ENCODE measurements around the gene PSMA7. TPM values are rescaled to one million over a fixed set of nuclear protein-coding genes. Genes with fewer than 3 reads are reported as not detected.

The PSMA7 gene
- total RNA-seq, 1 donor from 2014 or later: 449 TPM

DNA sequence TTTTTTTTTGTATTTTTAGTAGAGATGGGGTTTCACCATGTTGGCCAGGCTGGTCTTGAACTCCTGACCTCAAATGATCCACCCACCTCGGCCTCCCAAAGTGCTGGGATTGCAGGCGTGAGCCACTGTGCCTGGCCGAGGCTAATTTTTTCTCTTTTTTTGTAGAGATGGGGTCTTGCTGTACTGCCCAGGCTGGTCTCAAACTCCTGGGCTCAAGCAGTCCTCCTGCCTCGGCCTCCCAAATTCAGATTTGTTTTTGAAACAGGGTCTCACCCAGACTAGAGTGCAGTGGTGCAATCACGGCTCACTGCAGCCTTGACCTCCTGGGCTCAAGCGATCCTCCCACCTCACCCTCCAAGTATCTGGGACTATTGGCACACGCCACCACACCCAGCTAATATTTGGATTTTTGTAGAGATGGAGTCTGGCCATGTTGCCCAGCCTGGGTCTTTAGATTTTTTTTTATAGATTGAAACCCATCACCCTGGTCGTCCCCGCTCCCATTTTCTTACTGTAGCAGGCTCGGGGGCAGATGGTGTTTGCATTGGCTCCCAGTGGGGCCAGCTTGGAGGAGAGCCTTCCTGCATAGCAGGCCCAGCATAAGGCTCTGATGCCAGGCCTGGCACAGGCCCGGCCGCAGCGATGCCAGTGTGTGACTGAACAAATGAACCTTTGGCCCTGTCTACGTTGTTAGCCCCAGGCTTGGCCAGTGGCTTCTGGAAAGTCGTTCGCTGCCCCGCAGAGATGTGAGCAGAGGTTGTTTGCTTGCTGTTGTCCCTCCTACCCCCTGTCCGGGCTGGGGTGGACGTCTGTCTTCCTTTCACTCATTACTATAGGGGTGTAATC is 35.3 kb upstream of the PSMA7 start:
- H3K9me3 Mint-ChIP-seq: no peaks in the 10 kb centered on the region
- no peak overlapping the region for H3K27ac Mint-ChIP-seq
- H3K4me3 Mint-ChIP-seq: no peak overlapping the region
- peaks cover 30% of the 10 kb centered on the region for H3K36me3 Mint-ChIP-seq (ENCODE audit: low read depth)
- intact Hi-C loops (cut with micrococcal nuclease): no loop called here
- no peaks in the 10 kb centered on the region for H3K27me3 Mint-ChIP-seq
- DNase-seq: no peak
- peaks cover 8% of the 10 kb centered on the region for H3K4me1 Mint-ChIP-seq

DNA sequence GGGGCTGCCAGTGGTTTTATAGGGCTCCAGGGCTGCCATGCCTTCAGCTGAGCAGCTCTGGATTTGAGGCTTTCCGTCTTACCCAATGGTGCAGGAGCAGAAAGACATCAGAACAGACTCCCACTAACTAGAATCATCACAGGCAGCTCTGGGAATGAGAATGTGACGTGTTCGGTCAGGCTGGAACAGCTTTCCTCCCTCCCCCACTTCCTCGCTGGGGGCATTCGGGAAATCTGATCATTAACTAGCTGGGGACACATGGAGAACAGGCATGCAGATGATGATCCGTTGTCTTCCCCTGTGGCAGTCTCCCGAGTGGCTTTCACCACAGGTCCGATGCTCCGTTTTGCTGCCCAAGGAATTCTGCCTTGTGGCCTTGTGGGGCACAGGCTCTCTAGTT is 34.1 kb upstream of the PSMA7 start:
- Mint-ChIP-seq H3K27ac (no peak overlapping the region), H3K9me3 (no peaks in the 10 kb centered on the region), H3K27me3 (no peaks in the 10 kb centered on the region), H3K4me1 (peaks cover 6% of the 10 kb centered on the region), H3K4me3 (no peak overlapping the region), H3K36me3 (ENCODE audit: low read depth) (peaks cover 24% of the 10 kb centered on the region)
- intact Hi-C loops (cut with micrococcal nuclease): no loop called here
- DNase-seq: no peak

DNA sequence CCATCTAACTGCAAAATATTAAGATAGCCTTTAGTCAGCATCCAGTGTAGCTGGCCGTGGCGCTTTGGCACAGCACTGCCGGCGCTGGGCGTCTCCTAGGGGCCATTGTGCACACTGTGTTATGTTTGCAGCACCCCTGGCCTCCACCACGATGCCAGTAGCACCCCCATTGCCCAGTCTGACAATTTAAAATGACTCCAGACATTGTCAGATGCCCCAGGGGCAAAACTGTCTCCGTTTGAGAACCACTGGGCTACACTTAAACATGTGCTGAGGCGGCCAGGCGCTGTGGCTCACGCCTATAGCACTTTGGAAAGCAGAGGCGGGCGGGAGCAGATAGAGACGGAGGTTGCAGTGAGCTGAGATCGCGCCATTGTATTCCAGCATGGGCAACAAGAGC is 33.7 kb upstream of the PSMA7 start:
- DNase-seq: no peak
- no peak overlapping the region for H3K27ac Mint-ChIP-seq
- H3K9me3 Mint-ChIP-seq: no peaks in the 10 kb centered on the region
- peaks cover 3% of the 10 kb centered on the region for H3K4me1 Mint-ChIP-seq
- no peaks in the 10 kb centered on the region for H3K27me3 Mint-ChIP-seq
- H3K36me3 Mint-ChIP-seq (ENCODE audit: low read depth): peaks cover 22% of the 10 kb centered on the region
- no peak overlapping the region for H3K4me3 Mint-ChIP-seq
- intact Hi-C loops (cut with micrococcal nuclease): no loop called here

DNA sequence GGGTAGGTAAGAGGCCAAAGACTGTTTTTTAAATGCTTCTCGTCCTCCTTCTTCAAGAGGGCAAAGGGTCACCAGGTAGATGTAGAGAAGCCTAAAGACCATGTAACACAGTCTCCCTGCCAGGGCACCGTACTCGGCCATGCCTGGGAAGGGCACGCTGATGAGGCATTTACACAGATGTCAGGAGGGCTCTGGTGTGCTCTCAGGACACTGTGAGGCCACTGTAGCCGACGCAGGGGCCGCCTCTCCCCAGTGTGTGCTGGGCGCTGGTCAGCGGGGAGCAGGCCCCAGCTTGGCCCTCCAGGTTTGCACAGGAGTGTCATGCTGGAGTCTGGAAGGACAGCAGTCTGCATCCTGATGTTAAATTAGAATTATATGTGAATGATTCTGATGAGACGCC is 32.5 kb upstream of the PSMA7 start:
- Mint-ChIP-seq H3K4me3 (no peak overlapping the region), H3K9me3 (no peaks in the 10 kb centered on the region), H3K36me3 (ENCODE audit: low read depth) (peaks cover 22% of the 10 kb centered on the region), H3K27me3 (no peaks in the 10 kb centered on the region), H3K27ac (no peak overlapping the region), H3K4me1 (no peaks in the 10 kb centered on the region)
- DNase-seq: no peak
- intact Hi-C loops (cut with micrococcal nuclease): no loop called here

DNA sequence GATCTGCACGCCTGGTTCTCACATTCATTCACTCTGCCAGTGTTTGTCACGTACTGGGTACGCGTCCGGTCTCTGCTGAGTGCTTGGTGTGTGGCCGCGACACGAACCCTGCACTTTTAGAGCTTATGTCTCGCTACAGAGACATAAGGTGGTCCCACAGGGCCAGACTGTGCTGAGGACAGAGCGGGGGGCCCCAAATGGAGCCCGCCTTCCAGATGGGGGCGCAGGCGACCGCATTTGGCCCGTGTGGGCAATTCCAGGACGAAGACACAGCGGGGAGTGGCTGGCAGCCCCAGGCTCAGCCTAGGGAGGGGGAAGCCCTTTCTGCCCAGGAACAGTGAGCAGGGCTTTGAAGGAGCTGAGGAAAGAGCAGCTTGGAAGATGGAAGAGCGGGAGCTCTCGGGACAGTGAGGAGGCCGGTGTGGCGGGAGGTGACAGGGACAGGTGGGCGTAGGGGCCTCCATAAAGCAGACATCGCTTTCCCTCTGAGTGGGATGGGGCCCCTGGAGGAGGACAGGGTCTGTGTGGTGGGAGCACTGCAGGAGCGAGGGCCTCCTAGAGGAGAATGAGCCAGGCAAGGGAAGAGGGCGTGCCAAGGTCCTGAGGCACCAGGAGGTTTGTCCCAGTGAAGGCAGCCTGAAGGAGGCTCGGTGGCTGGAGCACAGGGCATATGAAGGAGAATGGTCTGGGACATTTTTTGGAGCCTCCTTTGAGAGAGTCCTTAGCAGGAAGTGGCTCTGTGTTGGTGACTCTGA is 31.9 kb upstream of the PSMA7 start:
- no peak for DNase-seq
- Mint-ChIP-seq H3K4me3 (no peak overlapping the region), H3K36me3 (ENCODE audit: low read depth) (peaks cover 19% of the 10 kb centered on the region), H3K9me3 (no peaks in the 10 kb centered on the region), H3K4me1 (no peaks in the 10 kb centered on the region), H3K27me3 (no peaks in the 10 kb centered on the region), H3K27ac (peak overlapping the region; percentile 57)
- intact Hi-C loops (cut with micrococcal nuclease): no loop called here

DNA sequence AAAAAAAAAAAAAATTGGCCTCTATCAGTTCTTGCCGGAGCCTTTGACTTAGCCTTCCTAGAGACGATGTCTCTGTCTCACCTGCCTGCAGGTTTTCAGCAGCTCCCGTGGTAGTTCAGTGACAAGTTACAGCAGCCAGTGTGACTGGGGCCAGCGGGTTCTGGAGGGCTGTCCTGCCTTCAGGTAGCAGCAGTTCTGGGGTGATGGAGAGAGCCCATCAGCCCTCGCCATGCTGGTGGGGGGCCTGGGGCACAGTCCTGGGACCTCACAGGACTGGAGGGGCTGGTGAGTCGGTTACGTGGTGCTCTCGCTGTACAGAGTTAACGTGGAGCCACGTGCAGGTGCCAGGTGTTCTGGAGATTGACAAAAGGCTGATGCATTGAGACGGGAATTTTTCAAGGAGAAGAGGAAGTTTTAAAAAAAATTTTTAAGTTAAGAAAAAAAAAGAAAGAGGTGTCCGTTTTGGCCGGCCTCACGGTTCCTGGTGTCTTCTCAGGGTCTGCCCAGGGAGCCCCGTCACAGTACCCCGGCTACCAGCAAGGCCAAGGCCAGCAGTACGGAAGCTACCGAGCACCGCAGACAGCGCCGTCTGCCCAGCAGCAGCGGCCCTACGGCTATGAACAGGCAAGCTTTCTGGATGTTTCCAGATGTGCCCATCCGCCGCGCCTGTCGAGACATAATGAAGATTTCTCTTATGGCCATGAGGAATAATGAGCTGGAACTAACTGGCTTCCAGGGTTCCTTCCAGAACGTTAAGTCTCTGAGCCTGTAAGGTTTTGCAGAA is 31.0 kb upstream of the PSMA7 start:
- intact Hi-C loops (cut with micrococcal nuclease): no loop called here
- H3K4me1 Mint-ChIP-seq: no peaks in the 10 kb centered on the region
- no peak overlapping the region for H3K4me3 Mint-ChIP-seq
- H3K36me3 Mint-ChIP-seq (ENCODE audit: low read depth): peaks cover 21% of the 10 kb centered on the region
- no peaks in the 10 kb centered on the region for H3K27me3 Mint-ChIP-seq
- no peak overlapping the region for H3K27ac Mint-ChIP-seq
- no peak for DNase-seq
- H3K9me3 Mint-ChIP-seq: no peaks in the 10 kb centered on the region

DNA sequence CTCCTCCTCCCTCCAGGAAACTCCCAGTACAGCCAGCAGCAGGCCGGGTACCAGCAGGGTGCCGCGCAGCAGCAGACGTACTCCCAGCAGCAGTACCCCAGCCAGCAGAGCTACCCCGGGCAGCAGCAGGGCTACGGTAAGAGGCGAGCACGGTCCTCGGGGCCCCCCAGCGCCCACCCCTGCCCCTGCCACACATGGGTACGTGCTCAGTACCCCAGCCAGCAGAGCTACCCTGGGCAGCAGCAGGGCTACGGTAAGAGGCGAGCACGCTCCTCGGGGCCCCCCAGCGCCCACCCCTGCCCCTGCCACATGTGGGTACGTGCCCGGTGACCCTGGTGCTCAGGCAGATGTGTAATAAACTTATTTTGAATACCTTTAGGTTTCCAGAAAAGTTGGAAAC is 29.5 kb upstream of the PSMA7 start:
- no peak overlapping the region for H3K27ac Mint-ChIP-seq
- intact Hi-C loops (cut with micrococcal nuclease): no loop called here
- DNase-seq: no peak
- no peaks in the 10 kb centered on the region for H3K9me3 Mint-ChIP-seq
- no peaks in the 10 kb centered on the region for H3K4me1 Mint-ChIP-seq
- no peak overlapping the region for H3K4me3 Mint-ChIP-seq
- peaks cover 21% of the 10 kb centered on the region for H3K36me3 Mint-ChIP-seq (ENCODE audit: low read depth)
- H3K27me3 Mint-ChIP-seq: no peaks in the 10 kb centered on the region

DNA sequence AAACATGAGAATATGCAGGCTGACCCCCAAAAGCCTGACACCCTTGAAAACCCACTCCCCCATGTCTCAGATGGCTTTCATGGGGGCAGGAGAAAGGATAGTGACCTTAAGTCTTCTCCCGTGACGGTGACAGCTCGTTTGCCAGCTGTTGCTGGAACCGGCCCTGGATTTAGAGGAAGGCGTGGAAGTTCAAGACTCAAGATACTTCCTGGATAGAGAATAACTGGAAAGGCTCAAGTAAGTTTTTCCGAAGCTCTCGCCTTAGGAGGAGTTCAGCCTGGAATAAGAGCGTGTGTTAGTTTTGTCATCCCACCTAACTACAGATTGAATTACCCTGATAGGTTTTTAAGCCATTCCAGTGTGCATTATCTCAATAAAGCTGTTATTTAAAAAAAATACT is 28.1 kb upstream of the PSMA7 start:
- peaks cover 23% of the 10 kb centered on the region for H3K36me3 Mint-ChIP-seq (ENCODE audit: low read depth)
- intact Hi-C loops (cut with micrococcal nuclease): no loop called here
- H3K27me3 Mint-ChIP-seq: no peaks in the 10 kb centered on the region
- H3K9me3 Mint-ChIP-seq: no peaks in the 10 kb centered on the region
- H3K27ac Mint-ChIP-seq: no peak overlapping the region
- H3K4me1 Mint-ChIP-seq: no peaks in the 10 kb centered on the region
- H3K4me3 Mint-ChIP-seq: no peak overlapping the region
- no peak for DNase-seq

DNA sequence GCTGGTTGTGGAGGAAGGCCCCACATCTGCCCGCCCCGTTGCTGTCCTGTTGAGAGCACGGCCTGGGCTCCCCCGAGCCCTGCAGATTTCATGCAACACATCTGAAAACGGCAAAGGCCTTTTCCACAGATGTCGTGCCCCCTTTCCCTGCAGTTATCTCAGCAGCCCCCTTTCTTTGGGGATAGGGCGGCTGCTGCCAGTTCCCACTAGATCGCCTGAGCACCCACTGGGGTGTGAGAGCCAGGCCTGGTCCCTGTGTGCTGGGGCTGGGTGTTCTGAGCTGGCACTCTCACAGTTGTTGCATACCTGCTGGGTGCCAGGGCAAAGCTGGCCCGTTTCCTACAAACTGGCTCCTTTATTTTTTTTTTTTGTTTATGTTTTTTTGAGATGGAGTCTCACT is 27.3 kb upstream of the PSMA7 start:
- H3K4me1 Mint-ChIP-seq: no peaks in the 10 kb centered on the region
- intact Hi-C loops (cut with micrococcal nuclease): no loop called here

DNA sequence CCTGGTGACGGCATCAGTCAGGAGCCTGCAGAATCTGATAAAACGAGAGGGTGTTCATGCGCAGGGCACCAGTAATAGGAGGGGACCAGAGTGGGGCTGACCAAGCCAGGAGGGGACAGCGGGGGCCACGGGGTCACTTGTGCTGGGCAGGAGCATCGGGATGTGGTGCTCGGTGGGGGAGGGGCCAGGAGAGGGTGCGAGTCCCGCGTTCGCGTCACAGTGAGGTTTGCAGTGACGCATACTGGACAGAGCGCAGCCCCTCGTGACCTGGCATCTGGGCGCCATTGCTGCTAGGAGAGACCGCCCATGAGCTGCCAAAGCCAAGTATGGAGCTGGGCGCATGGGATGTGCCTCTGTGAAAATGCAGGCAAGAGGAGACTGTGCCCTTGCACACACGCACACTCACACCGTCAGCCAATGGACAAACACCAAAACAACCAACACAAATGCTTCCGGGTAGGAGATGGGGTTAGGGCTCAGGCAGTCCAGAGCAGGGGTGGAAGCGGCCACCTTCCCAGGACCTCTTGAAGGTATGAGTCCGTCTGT is 25.8 kb upstream of the PSMA7 start:
- intact Hi-C loops (cut with micrococcal nuclease): no loop called here
- Mint-ChIP-seq H3K4me1 (no peaks in the 10 kb centered on the region), H3K9me3 (no peaks in the 10 kb centered on the region), H3K4me3 (no peak overlapping the region), H3K27ac (no peak overlapping the region), H3K36me3 (ENCODE audit: low read depth) (peaks cover 22% of the 10 kb centered on the region), H3K27me3 (no peaks in the 10 kb centered on the region)
- no peak for DNase-seq

More for the DNA sequence above, 27.3 kb upstream of the PSMA7 start:
- peaks cover 25% of the 10 kb centered on the region for H3K36me3 Mint-ChIP-seq (ENCODE audit: low read depth)
- no peaks in the 10 kb centered on the region for H3K9me3 Mint-ChIP-seq
- no peak for DNase-seq
- no peaks in the 10 kb centered on the region for H3K27me3 Mint-ChIP-seq
- H3K4me3 Mint-ChIP-seq: no peak overlapping the region
- no peak overlapping the region for H3K27ac Mint-ChIP-seq

DNA sequence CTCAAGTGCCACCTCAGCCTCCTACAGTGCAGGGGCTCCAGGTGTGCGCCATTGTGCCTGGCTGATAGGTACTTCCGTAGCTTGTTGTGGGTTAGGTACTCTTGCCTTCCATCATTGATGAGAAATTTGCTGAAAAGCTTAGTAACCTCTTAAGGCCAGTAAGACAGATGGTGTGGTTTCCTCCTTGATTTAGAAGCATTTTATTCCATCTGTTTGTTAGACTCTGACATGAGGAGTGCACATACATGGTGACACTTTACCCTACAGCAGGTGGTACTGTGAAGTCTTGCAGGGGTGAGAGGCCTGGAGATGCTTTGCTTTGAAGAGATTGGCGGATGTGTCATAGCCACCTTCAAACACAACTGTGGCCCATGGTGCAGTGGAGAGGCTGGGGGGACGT is 24.9 kb upstream of the PSMA7 start:
- H3K4me3 Mint-ChIP-seq: no peak overlapping the region
- no peak for DNase-seq
- H3K36me3 Mint-ChIP-seq (ENCODE audit: low read depth): peaks cover 24% of the 10 kb centered on the region
- no peaks in the 10 kb centered on the region for H3K4me1 Mint-ChIP-seq
- H3K27ac Mint-ChIP-seq: no peak overlapping the region
- no peaks in the 10 kb centered on the region for H3K9me3 Mint-ChIP-seq
- no peaks in the 10 kb centered on the region for H3K27me3 Mint-ChIP-seq
- intact Hi-C loops (cut with micrococcal nuclease): no loop called here

DNA sequence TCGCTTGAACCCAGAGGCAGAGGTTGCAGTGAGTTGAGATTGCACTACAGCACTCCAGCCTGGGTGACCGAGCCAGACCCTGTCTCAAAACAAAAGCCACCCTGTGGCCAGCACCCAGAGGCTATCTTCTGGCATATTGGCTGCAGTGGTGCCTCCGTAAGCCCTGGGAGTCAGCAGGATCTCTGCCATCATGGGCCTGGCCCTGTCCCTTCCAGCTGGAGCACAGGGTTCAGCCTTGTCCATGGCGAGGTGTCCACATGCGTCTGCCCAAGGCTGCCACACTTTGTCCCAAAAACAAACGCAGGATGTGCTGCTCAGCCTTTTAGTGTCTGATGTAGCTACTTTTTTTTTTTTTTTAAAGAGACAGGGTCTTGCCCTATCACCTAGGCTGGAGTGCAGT is 24.3 kb upstream of the PSMA7 start:
- H3K27ac Mint-ChIP-seq: no peak overlapping the region
- H3K9me3 Mint-ChIP-seq: no peaks in the 10 kb centered on the region
- intact Hi-C loops (cut with micrococcal nuclease): no loop called here
- no peak for DNase-seq
- H3K36me3 Mint-ChIP-seq (ENCODE audit: low read depth): peaks cover 24% of the 10 kb centered on the region
- H3K27me3 Mint-ChIP-seq: no peaks in the 10 kb centered on the region
- no peaks in the 10 kb centered on the region for H3K4me1 Mint-ChIP-seq
- no peak overlapping the region for H3K4me3 Mint-ChIP-seq

DNA sequence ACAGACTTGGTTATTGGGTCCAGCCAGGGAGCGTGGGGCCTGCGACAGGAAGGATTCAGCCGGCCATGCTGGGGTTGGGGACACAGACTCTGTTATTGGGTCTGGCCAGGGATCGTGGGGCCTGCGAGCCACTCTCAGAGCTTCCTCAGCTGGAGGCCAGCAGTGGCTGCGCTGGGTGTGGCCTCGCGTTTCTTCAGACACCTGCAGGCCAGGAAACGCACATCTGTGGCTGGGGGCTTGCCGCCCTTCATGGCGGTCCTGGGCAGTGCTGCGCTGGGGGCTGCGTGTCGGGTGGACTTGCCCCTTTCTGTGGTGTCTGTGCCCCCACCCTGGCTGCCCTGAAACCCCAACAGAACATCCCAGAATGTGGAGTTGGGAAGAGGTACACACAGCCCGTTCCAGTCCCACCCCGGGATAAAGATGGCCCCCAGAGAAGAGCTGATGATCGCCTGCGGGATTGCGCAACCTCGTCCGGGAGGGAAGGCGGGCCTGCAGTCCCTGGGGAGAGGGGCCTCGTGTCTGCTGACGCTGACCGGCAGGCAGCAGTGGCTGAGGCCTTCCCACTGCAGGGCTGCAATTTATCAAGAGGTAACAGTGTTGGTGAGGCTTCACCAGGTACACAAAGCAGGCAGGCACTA is 22.7 kb upstream of the PSMA7 start:
- H3K9me3 Mint-ChIP-seq: no peaks in the 10 kb centered on the region
- H3K27me3 Mint-ChIP-seq: no peaks in the 10 kb centered on the region

More for the DNA sequence above, 22.7 kb upstream of the PSMA7 start:
- Mint-ChIP-seq H3K4me3 (no peak overlapping the region), H3K4me1 (no peaks in the 10 kb centered on the region), H3K27ac (no peak overlapping the region), H3K36me3 (ENCODE audit: low read depth) (peaks cover 29% of the 10 kb centered on the region)
- no peak for DNase-seq
- intact Hi-C loops (cut with micrococcal nuclease): no loop called here

Measured in activated CD4-positive, alpha-beta T cell treated with anti-CD3 and anti-CD28 coated beads, Interleukin-2, amount 10 ng/mL, durations not matched to agents 24 days and 14 days (primary cell).